ENCODE measurements around the gene ZBTB7C. TPM values are rescaled to one million over a fixed set of nuclear protein-coding genes. Genes with fewer than 3 reads are reported as not detected.

ZBTB7C gene
- total and polyA plus RNA-seq, 4 donors = 3.2 to 10.9 (median 3.7) TPM

DNA sequence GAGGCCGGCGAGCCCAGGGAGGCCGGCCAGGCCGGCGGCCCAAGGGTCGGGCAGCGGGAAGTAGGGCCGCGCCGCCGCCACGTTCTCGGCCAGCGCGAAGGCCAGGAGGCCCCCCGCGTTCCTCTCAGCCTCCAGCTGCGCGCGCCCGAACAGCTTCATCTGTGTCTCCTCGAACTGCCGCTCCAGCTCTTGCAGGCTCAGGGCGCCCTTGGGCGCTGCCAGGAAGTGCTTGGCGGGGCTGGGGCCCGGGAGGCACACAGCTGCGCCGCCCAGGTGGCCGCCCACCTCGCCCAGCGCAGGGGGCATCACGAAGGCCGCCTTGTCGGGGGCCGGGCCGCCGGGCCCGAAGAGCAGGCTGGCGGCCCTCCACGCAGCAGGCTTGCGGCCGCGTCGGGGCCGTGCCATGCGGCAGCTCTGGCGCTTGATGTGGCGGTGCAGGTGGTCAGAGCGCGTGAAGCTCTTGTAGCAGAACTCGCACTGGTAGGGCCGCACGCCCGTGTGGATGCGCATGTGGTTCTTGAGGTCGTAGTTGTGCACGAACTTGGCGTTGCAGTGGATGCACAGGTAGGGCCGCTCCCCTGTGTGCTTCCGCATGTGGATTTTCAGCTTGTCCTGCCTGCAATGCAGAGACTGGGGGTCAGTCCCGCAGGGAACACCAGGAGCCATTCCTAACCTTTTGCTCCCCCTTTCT lies 379.7 kb downstream of the ZBTB7C start:
- H3K9ac ChIP-seq (ENCODE audit: insufficient read depth in 1 of 2, low read length in 2 of 2) = no peak overlapping the region
- H3K4me3 ChIP-seq = no peak overlapping the region
- ATAC-seq (ENCODE audit: insufficient read depth, low FRiP score) (no peak), DNase-seq (no peak)
- 96% methylated on average over 45 to 62 of the region's 62 CpGs for WGBS, 2 donors
- TF ChIP-seq, protein P1, sequence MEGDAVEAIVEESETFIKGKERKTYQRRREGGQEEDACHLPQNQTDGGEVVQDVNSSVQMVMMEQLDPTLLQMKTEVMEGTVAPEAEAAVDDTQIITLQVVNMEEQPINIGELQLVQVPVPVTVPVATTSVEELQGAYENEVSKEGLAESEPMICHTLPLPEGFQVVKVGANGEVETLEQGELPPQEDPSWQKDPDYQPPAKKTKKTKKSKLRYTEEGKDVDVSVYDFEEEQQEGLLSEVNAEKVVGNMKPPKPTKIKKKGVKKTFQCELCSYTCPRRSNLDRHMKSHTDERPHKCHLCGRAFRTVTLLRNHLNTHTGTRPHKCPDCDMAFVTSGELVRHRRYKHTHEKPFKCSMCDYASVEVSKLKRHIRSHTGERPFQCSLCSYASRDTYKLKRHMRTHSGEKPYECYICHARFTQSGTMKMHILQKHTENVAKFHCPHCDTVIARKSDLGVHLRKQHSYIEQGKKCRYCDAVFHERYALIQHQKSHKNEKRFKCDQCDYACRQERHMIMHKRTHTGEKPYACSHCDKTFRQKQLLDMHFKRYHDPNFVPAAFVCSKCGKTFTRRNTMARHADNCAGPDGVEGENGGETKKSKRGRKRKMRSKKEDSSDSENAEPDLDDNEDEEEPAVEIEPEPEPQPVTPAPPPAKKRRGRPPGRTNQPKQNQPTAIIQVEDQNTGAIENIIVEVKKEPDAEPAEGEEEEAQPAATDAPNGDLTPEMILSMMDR (IDR thresholded peaks at IDR 0.05; ENCODE audit: control extremely low read depth, extremely low read depth) = no peak
- H3K36me3 ChIP-seq (ENCODE audit: control insufficient read depth in 4 of 4, insufficient read depth in 4 of 4, low read length in 4 of 4) = no peaks in the 10 kb centered on the region
- no peaks in the 10 kb centered on the region for H3K9me3 ChIP-seq (ENCODE audit: control insufficient read depth in 4 of 4, insufficient read depth in 3 of 4, low read length in 3 of 4)
- no peak overlapping the region for H3K27ac ChIP-seq (ENCODE audit: low read depth in 1 of 2, low read length in 1 of 2)
- H3K4me1 ChIP-seq (ENCODE audit: control insufficient read depth in 5 of 5, insufficient read depth in 5 of 5, low read length in 5 of 5) = peaks cover 0 to 11% (median 0%) of the 10 kb centered on the region in 5 donors
- H3K27me3 ChIP-seq (ENCODE audit: control insufficient read depth in 3 of 3, insufficient read depth in 3 of 3, low read length in 2 of 3) = no peaks in the 10 kb centered on the region

GRCh38 chr18:48028696-48029095 lies 380.5 kb downstream of the ZBTB7C start:
- Histone ChIP-seq H3K4me3 (no peak overlapping the region), H3K36me3 (ENCODE audit: control insufficient read depth in 4 of 4, insufficient read depth in 4 of 4, low read length in 4 of 4) (no peaks in the 10 kb centered on the region), H3K27me3 (ENCODE audit: control insufficient read depth in 3 of 3, insufficient read depth in 3 of 3, low read length in 2 of 3) (no peaks in the 10 kb centered on the region), H3K4me1 (ENCODE audit: control insufficient read depth in 5 of 5, insufficient read depth in 5 of 5, low read length in 5 of 5) (peaks cover 0 to 11% (median 0%) of the 10 kb centered on the region in 5 donors), H3K9ac (ENCODE audit: insufficient read depth in 1 of 2, low read length in 2 of 2) (no peak overlapping the region), H3K9me3 (ENCODE audit: control insufficient read depth in 4 of 4, insufficient read depth in 3 of 4, low read length in 3 of 4) (no peaks in the 10 kb centered on the region), H3K27ac (ENCODE audit: low read depth in 1 of 2, low read length in 1 of 2) (no peak overlapping the region)
- TF ChIP-seq, protein P1 (IDR thresholded peaks at IDR 0.05; ENCODE audit: control extremely low read depth, extremely low read depth) = no peak
- ATAC-seq (ENCODE audit: insufficient read depth, low FRiP score) (no peak), DNase-seq (no peak)
- WGBS, 2 donors = 78 to 96% methylated on average over 4 of the region's 4 CpGs

- no peak for DNase-seq
- H3K4me3 ChIP-seq = no peak overlapping the region
- WGBS, 2 donors = 82 to 90% methylated on average over 6 of the region's 6 CpGs
- H3K9ac ChIP-seq (ENCODE audit: insufficient read depth in 1 of 2, low read length in 2 of 2) = no peak overlapping the region
- H3K27ac ChIP-seq (ENCODE audit: low read depth in 1 of 2, low read length in 1 of 2) = peak overlapping the region in 1 of 2 donors; percentile 46
- peaks cover 0 to 11% (median 0%) of the 10 kb centered on the region in 5 donors for H3K4me1 ChIP-seq (ENCODE audit: control insufficient read depth in 5 of 5, insufficient read depth in 5 of 5, low read length in 5 of 5)
- H3K36me3 ChIP-seq (ENCODE audit: control insufficient read depth in 4 of 4, insufficient read depth in 4 of 4, low read length in 4 of 4) = no peaks in the 10 kb centered on the region
- no peaks in the 10 kb centered on the region for H3K27me3 ChIP-seq (ENCODE audit: control insufficient read depth in 3 of 3, insufficient read depth in 3 of 3, low read length in 2 of 3)
- no peak for ATAC-seq (ENCODE audit: insufficient read depth, low FRiP score)
- TF ChIP-seq, protein P1 (IDR thresholded peaks at IDR 0.05; ENCODE audit: control extremely low read depth, extremely low read depth) = no peak
- H3K9me3 ChIP-seq (ENCODE audit: control insufficient read depth in 4 of 4, insufficient read depth in 3 of 4, low read length in 3 of 4) = no peaks in the 10 kb centered on the region
Observed at GRCh38 chr18:48028081-48028480, 381.1 kb downstream of the ZBTB7C start.

All from lung (tissue), 12 donors.